C4-2B (cell line): ENCODE results near the gene USH1G.

Experiments used
- CTCF ChIP-seq: fragments of 450-650 bp; conservative IDR thresholded peaks from 2 replicates; pipeline ENCODE4 v1.5.1; 2017; ENCODE audit warnings: mild to moderate bottlenecking
- ZFX ChIP-seq: fragments of 450-650 bp; IDR thresholded peaks from 2 replicates; pipeline ENCODE4 v1.6.1; 2017

GRCh38 chr17:74881073-74881472 lies 42.0 kb downstream of the USH1G start:
- TF ChIP-seq CTCF (no peak), ZFX (no peak)
